Progenitor cell of endocrine pancreas (in vitro differentiated cells): ENCODE results near the gene PIK3IP1. TPM values are rescaled to one million over a fixed set of nuclear protein-coding genes. Genes with fewer than 3 reads are reported as not detected.

Source experiments
- DNase-seq: peaks from one replicate; pipeline ENCODE4 v3.0.0; 2021; ENCODE audit warnings: low spot score; ENCODE audit not compliant: unreplicated experiment
- H3K27ac Mint-ChIP-seq: 2 replicates; pipeline ENCODE4 v1.8.0; 2021; ENCODE audit warnings: mild to moderate bottlenecking, moderate library complexity, mixed read lengths
- H3K27me3 Mint-ChIP-seq: 2 replicates; pipeline ENCODE4 v1.8.0; 2021; ENCODE audit warnings: mixed read lengths
- H3K36me3 Mint-ChIP-seq: 2 replicates; pipeline ENCODE4 v1.8.0; 2022; ENCODE audit warnings: mixed read lengths; ENCODE audit not compliant: insufficient read depth
- H3K4me1 Mint-ChIP-seq: 2 replicates; pipeline ENCODE4 v1.8.0; 2021; ENCODE audit warnings: low read depth, mixed read lengths
- H3K4me3 Mint-ChIP-seq: 2 replicates; pipeline ENCODE4 v1.8.0; 2021; ENCODE audit warnings: low read depth, mild to moderate bottlenecking, moderate library complexity, mixed read lengths
- H3K9me3 Mint-ChIP-seq: 2 replicates; pipeline ENCODE4 v1.8.0; 2021; ENCODE audit warnings: low read depth, mixed read lengths
- total RNA-seq: library from RNA; stranded (reverse); gene quantifications from 2 replicates; pipeline ENCODE4 v1.2.1, GENCODE V29; 2021
- TF ChIP-seq, protein P1 (sequence below): fragments of 200-600 bp; sonication (generic); IDR thresholded peaks from one replicate; pipeline ENCODE4 v1.5.0; 2021; ENCODE audit warnings: antibody characterized with exemption, mild to moderate bottlenecking; ENCODE audit not compliant: unreplicated experiment

PIK3IP1 gene
- total RNA-seq, 1 donor from 2014 or later: 7.6 TPM

DNA sequence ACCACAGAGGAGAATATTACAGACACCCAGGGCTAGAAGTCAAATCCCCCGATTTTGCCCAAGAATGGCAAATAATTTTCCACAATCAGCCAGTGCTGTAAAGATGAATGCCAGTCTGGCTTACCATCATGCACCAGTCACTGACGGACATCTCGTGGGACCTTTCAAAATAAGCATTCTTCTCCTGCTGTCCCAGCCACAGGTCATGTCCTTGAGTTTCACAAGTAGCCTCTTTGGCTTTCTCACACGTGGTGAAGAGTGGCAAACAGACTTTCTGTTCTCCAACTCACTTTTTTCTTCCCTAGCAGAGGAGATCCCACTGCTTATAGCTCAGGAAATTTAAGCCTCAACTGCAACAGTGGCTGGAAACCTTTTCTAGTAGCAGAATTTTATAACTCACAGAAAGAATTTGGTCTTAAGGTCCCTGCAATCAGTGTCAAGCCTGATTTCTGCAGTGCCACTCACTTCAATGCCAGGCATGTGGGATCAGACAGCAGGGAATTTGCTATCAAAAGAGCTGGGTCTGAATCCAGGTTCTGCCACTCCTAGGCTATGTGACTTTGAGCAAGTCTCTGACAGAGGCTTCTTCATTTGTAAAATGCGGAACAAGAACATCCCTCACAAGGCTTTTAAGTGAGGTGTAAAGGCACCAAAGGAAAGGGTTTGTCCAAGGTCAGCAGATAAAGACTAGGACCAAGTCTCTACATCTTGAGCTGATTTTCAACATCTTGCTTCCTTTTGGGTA lies 3.6 kb downstream of the PIK3IP1 start:
- DNase-seq: no peak
- Mint-ChIP-seq H3K4me1 (peaks cover 34% of the 10 kb centered on the region), H3K27ac (no peak overlapping the region), H3K27me3 (peaks cover 7% of the 10 kb centered on the region), H3K4me3 (no peak overlapping the region), H3K36me3 (peaks cover 5% of the 10 kb centered on the region), H3K9me3 (no peaks in the 10 kb centered on the region)
- TF ChIP-seq, protein P1, sequence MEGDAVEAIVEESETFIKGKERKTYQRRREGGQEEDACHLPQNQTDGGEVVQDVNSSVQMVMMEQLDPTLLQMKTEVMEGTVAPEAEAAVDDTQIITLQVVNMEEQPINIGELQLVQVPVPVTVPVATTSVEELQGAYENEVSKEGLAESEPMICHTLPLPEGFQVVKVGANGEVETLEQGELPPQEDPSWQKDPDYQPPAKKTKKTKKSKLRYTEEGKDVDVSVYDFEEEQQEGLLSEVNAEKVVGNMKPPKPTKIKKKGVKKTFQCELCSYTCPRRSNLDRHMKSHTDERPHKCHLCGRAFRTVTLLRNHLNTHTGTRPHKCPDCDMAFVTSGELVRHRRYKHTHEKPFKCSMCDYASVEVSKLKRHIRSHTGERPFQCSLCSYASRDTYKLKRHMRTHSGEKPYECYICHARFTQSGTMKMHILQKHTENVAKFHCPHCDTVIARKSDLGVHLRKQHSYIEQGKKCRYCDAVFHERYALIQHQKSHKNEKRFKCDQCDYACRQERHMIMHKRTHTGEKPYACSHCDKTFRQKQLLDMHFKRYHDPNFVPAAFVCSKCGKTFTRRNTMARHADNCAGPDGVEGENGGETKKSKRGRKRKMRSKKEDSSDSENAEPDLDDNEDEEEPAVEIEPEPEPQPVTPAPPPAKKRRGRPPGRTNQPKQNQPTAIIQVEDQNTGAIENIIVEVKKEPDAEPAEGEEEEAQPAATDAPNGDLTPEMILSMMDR: no peak

DNA sequence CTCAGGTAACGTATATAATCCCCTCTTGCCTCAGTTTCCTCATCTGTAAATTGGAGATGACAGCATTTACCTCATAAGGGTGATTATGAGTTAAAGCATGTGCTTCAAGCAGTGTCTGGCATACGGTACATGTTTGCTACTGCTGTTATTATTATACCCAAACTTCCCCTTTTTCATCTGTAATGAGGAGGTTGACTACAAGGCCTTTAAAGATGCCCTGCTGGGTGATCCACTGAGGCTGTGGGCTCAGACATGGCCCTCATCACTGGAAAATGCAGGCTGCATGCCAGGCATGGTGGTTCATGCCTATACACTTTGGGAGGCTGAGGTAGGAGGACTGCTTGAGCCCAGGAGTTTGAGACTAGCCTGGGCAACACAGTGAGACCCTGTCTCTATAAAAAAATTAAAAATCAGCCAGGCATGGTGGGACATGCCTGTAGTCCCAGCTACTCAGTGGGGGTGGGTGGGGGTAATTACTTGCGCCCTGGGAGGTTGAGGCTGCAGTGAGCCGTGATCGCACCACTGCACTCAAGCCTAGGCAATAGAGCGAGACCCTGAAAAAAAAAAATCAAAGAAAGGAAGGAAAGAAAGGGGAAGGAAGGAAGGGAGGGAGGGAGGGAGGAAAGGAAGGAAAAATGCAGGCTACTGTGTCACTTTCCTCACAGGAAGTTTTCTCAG lies 4.3 kb downstream of the PIK3IP1 start:
- H3K9me3 Mint-ChIP-seq: no peaks in the 10 kb centered on the region
- no peak for DNase-seq
- no peak overlapping the region for H3K4me3 Mint-ChIP-seq
- peaks cover 7% of the 10 kb centered on the region for H3K27me3 Mint-ChIP-seq
- no peak overlapping the region for H3K27ac Mint-ChIP-seq
- H3K36me3 Mint-ChIP-seq: peaks cover 7% of the 10 kb centered on the region
- TF ChIP-seq, protein P1: no peak
- H3K4me1 Mint-ChIP-seq: peaks cover 34% of the 10 kb centered on the region

DNA sequence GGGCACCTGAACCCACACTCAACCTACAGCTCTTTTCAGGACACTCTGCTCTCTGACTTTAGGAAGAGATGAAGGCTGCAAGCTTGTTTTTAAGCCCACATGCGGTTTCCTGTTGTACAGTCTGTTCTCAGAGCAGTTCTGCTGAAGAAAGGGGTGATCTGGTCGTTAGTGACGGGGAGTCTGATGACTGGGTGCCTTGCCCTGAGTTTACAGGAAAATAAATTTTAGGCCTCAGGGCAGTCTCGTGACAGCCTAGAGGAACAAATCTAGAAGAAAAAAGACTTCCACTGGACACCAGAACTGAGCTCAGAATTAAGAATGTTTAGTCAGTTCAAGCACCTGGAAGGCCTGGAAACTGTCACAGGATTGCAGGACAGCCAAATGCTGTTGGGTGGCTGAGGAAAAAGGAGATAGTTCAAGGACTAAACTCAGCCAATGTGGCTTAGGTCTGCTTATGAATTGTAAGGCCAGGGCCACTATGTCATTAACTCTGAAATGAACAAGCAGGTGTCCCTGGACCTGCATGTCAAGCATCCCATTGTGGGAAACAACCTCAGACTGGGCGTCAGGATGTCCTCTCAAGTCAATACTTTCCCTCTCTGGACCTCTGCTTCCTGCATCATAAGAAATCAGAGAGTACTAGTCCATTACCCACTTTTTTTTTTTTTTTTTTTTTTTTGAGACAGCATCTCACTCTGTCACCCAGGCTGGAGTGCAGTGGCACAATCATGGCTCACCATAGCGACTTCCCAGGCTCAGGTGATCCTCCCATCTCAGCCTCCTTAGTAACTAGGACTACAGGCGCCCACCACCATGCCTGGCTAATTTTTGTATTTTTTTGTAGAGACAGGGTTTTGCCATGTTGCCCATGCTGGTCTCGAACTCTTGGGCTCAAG lies 5.7 kb downstream of the PIK3IP1 start:
- peaks cover 25% of the 10 kb centered on the region for H3K4me1 Mint-ChIP-seq
- peaks cover 7% of the 10 kb centered on the region for H3K27me3 Mint-ChIP-seq
- H3K4me3 Mint-ChIP-seq: no peak overlapping the region
- DNase-seq: no peak
- TF ChIP-seq, protein P1: no peak
- peak overlapping the region; percentile 33 for H3K27ac Mint-ChIP-seq
- no peaks in the 10 kb centered on the region for H3K9me3 Mint-ChIP-seq
- peaks cover 8% of the 10 kb centered on the region for H3K36me3 Mint-ChIP-seq

DNA sequence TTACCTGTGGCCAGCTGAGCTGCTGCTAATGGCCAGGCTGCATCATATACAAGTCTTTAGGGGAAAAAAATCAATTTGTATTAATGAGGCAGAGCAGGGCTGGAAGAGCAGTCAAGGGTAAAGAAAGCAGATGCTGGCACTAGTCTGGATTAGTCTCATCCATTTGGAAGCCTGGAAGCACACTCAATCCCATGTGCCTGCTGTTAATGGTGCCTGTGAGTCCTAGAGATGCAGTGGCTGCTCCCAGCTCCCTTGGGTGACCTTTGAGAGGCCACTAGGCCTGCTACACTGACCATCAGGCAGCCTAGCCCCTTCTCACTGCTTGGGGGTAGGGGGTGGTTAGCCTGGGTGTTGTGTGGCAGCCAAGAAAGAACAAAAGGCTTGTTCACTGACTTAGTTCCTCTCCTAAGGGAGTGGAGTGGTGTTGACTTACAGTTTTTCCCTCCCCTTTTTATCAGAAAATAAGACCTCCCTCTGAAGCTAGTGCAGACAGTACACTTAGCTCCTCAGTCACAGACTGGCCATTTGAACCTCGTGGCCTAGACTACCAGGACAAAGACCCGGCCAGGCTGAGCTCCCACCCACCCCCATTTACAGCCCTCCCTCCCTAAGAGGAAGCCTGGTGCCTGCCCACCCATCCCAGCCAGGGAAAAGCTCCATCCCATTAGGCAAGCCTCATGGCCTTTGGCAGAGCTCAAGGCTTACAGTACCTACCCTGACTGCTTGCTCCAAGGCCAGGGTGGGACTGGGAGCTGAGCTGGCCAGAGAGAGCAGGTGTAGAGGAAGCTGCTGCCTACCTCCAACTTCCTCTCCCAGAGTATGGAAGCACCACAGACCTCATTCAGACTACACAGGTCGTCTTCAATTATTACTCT lies 7.8 kb downstream of the PIK3IP1 start:
- Mint-ChIP-seq H3K4me1 (peaks cover 19% of the 10 kb centered on the region), H3K9me3 (no peaks in the 10 kb centered on the region), H3K4me3 (no peak overlapping the region), H3K36me3 (peaks cover 3% of the 10 kb centered on the region), H3K27me3 (no peaks in the 10 kb centered on the region), H3K27ac (peak overlapping the region; percentile 90)
- TF ChIP-seq, protein P1: no peak
- no peak for DNase-seq
